Measurements from ENCODE around the gene IRF5. TPM values are rescaled to one million over a fixed set of nuclear protein-coding genes. Genes with fewer than 3 reads are reported as not detected.

The IRF5 gene
- 0.70 and 0.74 TPM in 2 replicates for total RNA-seq (2021)
- long read RNA-seq: 0 reads

GRCh38 chr7:128937647-128938543 is at the start of gene IRF5:
IRF5 (plus strand) TSS chr7:128937927; CDS start chr7:128942082, 4,155 bp downstream.
- no peaks in the 10 kb centered on the region for H3K36me3 Mint-ChIP-seq (ENCODE audit: insufficient read depth in 1 of 3, low read depth in 3 of 3)
- 0 out of 5 replicates have a peak, but pooled peaks cover 0 to 2% of the 10 kb centered on the region in 2 experiments for H3K9me3 Mint-ChIP-seq

More at GRCh38 chr7:128937647-128938543, at the start of gene IRF5:
- no peak within 1 kb of the TSS for H2BK5ac ChIP-seq (ENCODE audit: insufficient read length, low read length)
- no peaks in the 10 kb centered on the region for H4K20me1 ChIP-seq (ENCODE audit: control insufficient read depth, insufficient read depth, insufficient read length)
- H2BK15ac ChIP-seq (ENCODE audit: low read depth, low read length): no peak within 1 kb of the TSS
- H3K18ac ChIP-seq (ENCODE audit: insufficient read length, low read depth, low read length): no peak within 1 kb of the TSS
- no peak within 1 kb of the TSS for H3K27ac ChIP-seq (ENCODE audit: insufficient read length, low read depth, low read length)
- no peak within 1 kb of the TSS for H3K14ac ChIP-seq (ENCODE audit: insufficient read depth, low read length)
- H3K9ac ChIP-seq (ENCODE audit: extremely low read depth, insufficient read length, low read length): no peak within 1 kb of the TSS
- H3K27me3 Mint-ChIP-seq (ENCODE audit: low read depth): peaks cover 84% of the 10 kb centered on the region
- H4K91ac ChIP-seq (ENCODE audit: insufficient read length, low read depth, low read length): no peak within 1 kb of the TSS
- H3K4me3 Mint-ChIP-seq: peak within 1 kb of the TSS; percentile 63 to 82
- H2AFZ ChIP-seq (ENCODE audit: low read length): no peak within 1 kb of the TSS
- no peak within 1 kb of the TSS for H2BK20ac ChIP-seq (ENCODE audit: low read depth, low read length, poor library complexity, severe bottlenecking)
- H2BK120ac ChIP-seq (ENCODE audit: low read depth, low read length, poor library complexity, severe bottlenecking): no peak within 1 kb of the TSS
- H3K27me3 ChIP-seq (ENCODE audit: insufficient read depth, low read length): peaks cover 20% of the 10 kb centered on the region; the same call in 1 of the 2 replicates
- H2AK5ac ChIP-seq (ENCODE audit: insufficient read length, low read length): no peak within 1 kb of the TSS
- no peak within 1 kb of the TSS for H3K23ac ChIP-seq (ENCODE audit: insufficient read length, low read depth, low read length)
- H3K27ac Mint-ChIP-seq: no peak within 1 kb of the TSS
- no peak within 1 kb of the TSS for H4K8ac ChIP-seq (replicated peaks; ENCODE audit: insufficient read length, low read depth, low read length)
- TF ChIP-seq, protein P1, sequence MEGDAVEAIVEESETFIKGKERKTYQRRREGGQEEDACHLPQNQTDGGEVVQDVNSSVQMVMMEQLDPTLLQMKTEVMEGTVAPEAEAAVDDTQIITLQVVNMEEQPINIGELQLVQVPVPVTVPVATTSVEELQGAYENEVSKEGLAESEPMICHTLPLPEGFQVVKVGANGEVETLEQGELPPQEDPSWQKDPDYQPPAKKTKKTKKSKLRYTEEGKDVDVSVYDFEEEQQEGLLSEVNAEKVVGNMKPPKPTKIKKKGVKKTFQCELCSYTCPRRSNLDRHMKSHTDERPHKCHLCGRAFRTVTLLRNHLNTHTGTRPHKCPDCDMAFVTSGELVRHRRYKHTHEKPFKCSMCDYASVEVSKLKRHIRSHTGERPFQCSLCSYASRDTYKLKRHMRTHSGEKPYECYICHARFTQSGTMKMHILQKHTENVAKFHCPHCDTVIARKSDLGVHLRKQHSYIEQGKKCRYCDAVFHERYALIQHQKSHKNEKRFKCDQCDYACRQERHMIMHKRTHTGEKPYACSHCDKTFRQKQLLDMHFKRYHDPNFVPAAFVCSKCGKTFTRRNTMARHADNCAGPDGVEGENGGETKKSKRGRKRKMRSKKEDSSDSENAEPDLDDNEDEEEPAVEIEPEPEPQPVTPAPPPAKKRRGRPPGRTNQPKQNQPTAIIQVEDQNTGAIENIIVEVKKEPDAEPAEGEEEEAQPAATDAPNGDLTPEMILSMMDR (conservative IDR thresholded peaks at IDR 0.05): no peak
- no peak within 1 kb of the TSS for H3K56ac ChIP-seq (ENCODE audit: insufficient read length, low read depth, low read length)
- peak within 1 kb of the TSS; percentile 65 for H3K4me2 ChIP-seq (ENCODE audit: insufficient read depth, insufficient read length, low read length)
- DNase-seq: peak; percentile 56
- no peak within 1 kb of the TSS for H4K5ac ChIP-seq (ENCODE audit: insufficient read length, low read depth, low read length)
- H3K4me1 ChIP-seq (ENCODE audit: insufficient read depth, low read length): no peaks in the 10 kb centered on the region
- H3K23me2 ChIP-seq (ENCODE audit: insufficient read length, low read depth, low read length, poor library complexity, severe bottlenecking): peaks cover 5% of the 10 kb centered on the region
- peaks cover 13 to 20% of the 10 kb centered on the region in 2 experiments for H3K4me1 Mint-ChIP-seq
- H3K79me2 ChIP-seq (ENCODE audit: insufficient read depth, low read length): no peaks in the 10 kb centered on the region
- no peak within 1 kb of the TSS for H3K4ac ChIP-seq (ENCODE audit: low read depth, low read length)
- H3T11ph ChIP-seq (ENCODE audit: low read length): no peak within 1 kb of the TSS
- no peaks in the 10 kb centered on the region for H3K9me3 ChIP-seq (ENCODE audit: control insufficient read depth, low read depth, low read length)
- H2BK12ac ChIP-seq (ENCODE audit: insufficient read length, low read depth, low read length): no peak within 1 kb of the TSS
- no peaks in the 10 kb centered on the region for H3K79me1 ChIP-seq (ENCODE audit: insufficient read depth, low read depth, low read length, poor library complexity, severe bottlenecking)
- WGBS (ENCODE audit: extremely low coverage, insufficient read length, low lambda C conversion rate): no CpG with 5 or more reads among the region's 83 CpGs

Measured in H9 (cell line).